Measurements from ENCODE around the gene DLGAP1. TPM values are rescaled to one million over a fixed set of nuclear protein-coding genes. Genes with fewer than 3 reads are reported as not detected.

Gene DLGAP1
- total RNA-seq, 2 experiments from 2014 or later, result not detected

GRCh38 chr18:3966246-3966641 is 488.9 kb downstream of the DLGAP1 start:
- peaks cover 9% of the 10 kb centered on the region for H3K27me3 Mint-ChIP-seq (ENCODE audit: low read depth)
- DNase-seq (no peak), ATAC-seq (no peak)
- no peaks in the 10 kb centered on the region for H3K36me3 Mint-ChIP-seq (ENCODE audit: low read depth)
- ChIA-PET CTCF (no interaction called here), POLR2A (no interaction called here)
- H3K4me3 Mint-ChIP-seq, result no peak overlapping the region
- H3K27ac Mint-ChIP-seq, result no peak overlapping the region
- no peaks in the 10 kb centered on the region for H3K4me1 Mint-ChIP-seq (ENCODE audit: low read depth)
- H3K9me3 Mint-ChIP-seq (ENCODE audit: insufficient read depth), result no peaks in the 10 kb centered on the region

DNA sequence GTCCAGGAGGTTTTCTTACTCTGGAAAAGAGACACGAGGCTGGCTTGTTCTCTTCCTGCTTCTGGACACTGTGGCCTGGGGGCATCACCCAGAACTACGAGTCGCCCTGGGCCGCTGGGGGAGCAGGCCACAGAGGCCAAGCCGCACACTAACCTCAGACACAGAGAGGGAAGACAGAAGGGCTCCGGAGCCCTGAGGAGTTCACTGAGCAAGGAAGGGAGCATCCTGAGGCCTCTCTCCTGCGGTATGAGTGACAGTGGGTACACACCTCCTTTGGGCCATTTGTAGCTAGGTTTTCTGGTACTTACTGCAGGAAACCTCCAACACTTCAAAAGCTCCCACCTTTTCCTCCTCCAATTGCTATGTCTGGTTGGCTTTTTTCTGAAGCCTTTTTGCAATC is 494.1 kb downstream of the DLGAP1 start:
- H3K27ac Mint-ChIP-seq, result no peak overlapping the region
- DNase-seq, result no peak

GRCh38 chr18:3960142-3960541 is 495.0 kb downstream of the DLGAP1 start:
- POLR2A ChIA-PET, result no interaction called here
- ATAC-seq (no peak), DNase-seq (no peak)
- no peak overlapping the region for H3K4me3 Mint-ChIP-seq
- no peaks in the 10 kb centered on the region for H3K9me3 Mint-ChIP-seq (ENCODE audit: insufficient read depth)
- CTCF ChIA-PET, result no interaction called here
- no peaks in the 10 kb centered on the region for H3K36me3 Mint-ChIP-seq (ENCODE audit: low read depth)
- no peak overlapping the region for H3K27ac Mint-ChIP-seq
- H3K4me1 Mint-ChIP-seq (ENCODE audit: low read depth), result no peaks in the 10 kb centered on the region
- peaks cover 4% of the 10 kb centered on the region for H3K27me3 Mint-ChIP-seq (ENCODE audit: low read depth)

More for the DNA sequence above, 494.1 kb downstream of the DLGAP1 start:
- peaks cover 4% of the 10 kb centered on the region for H3K27me3 Mint-ChIP-seq (ENCODE audit: low read depth)
- H3K36me3 Mint-ChIP-seq (ENCODE audit: low read depth), result no peaks in the 10 kb centered on the region
- POLR2A ChIA-PET, result no interaction called here
- H3K4me3 Mint-ChIP-seq, result no peak overlapping the region
- H3K4me1 Mint-ChIP-seq (ENCODE audit: low read depth), result no peaks in the 10 kb centered on the region
- no peaks in the 10 kb centered on the region for H3K9me3 Mint-ChIP-seq (ENCODE audit: insufficient read depth)
- ATAC-seq, result no peak
- CTCF ChIA-PET, result no interaction called here

DNA sequence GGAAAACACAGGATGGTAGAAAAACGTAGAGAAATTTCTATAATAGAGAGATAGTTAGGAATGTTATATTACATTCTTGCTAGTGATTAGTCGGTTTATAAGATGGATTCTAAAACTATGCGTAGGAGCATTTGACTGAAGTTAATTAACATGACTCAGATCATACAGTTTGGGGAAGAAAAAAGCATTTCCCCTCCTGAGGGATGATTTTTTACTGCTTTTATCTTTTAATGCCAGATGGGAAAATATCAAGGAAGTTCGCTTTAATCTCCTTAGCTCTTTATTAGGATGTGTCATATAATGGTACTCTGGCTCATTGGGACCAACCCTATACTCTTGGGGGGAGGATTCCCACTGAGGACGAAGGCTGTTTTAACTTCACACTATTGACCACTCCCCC is 503.1 kb downstream of the DLGAP1 start:
- no peaks in the 10 kb centered on the region for H3K4me1 Mint-ChIP-seq (ENCODE audit: low read depth)
- DNase-seq (no peak), ATAC-seq (no peak)
- H3K27ac Mint-ChIP-seq, result no peak overlapping the region
- ChIA-PET CTCF (no interaction called here), POLR2A (no interaction called here)
- H3K36me3 Mint-ChIP-seq (ENCODE audit: low read depth), result no peaks in the 10 kb centered on the region
- H3K27me3 Mint-ChIP-seq (ENCODE audit: low read depth), result peaks cover 5% of the 10 kb centered on the region
- H3K9me3 Mint-ChIP-seq (ENCODE audit: insufficient read depth), result no peaks in the 10 kb centered on the region
- H3K4me3 Mint-ChIP-seq, result no peak overlapping the region

DNA sequence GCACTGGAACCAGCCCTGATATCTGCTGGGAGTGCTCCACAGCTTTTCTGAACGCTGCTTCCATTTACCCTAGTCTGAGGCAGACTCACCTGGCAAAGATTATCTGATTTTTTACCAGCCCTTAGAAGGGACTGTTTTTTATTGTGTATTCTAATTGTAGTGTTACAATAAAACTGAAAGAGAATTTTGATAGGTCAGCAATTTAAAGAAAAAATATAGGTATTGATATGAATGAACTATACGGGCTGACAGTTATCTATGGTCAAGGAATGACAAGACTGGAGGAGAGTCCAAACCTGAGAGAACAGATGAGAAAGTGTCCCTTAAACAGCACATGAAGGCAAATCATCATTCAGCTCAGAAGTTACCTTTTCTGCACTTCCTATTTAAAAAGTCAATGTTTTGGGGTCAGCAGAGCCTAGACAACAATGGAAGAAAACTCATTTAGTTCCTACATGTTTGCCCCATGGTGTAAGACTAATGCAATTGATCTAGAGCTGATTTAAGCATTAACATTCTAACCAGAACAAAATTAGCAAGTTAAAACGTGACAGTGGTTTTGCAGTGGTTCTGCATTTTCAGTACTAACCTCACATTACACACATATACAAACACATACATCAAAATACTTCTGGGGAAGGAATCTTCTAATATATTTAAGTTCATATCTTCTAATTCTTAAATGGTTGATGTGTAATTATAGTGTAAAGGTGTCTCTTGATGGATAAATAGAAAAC is 504.3 kb downstream of the DLGAP1 start:
- no peak for ATAC-seq
- H3K4me1 Mint-ChIP-seq (ENCODE audit: low read depth), result no peaks in the 10 kb centered on the region
- peaks cover 5% of the 10 kb centered on the region for H3K27me3 Mint-ChIP-seq (ENCODE audit: low read depth)

DNA sequence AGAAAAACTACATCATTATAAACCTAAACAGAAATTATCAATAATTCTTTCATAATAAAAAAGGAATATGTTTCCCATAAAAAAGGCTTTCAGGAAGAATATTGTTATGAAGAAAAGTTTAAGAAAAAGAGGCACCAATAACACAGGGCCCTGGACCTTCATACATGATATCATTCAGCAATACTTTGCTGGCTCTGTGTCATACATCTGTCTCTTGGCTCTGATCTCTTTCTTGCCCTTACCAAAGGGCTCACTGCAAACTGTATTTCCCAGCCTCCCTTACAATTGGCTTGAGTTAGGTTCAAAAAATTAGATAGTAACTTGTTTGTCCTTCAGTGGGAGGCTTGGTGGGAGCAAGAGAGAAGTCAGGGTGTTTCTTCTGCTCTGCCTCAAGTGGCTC is 506.1 kb downstream of the DLGAP1 start:
- Mint-ChIP-seq H3K9me3 (ENCODE audit: insufficient read depth) (no peaks in the 10 kb centered on the region), H3K36me3 (ENCODE audit: low read depth) (no peaks in the 10 kb centered on the region), H3K4me3 (no peak overlapping the region), H3K27ac (no peak overlapping the region), H3K27me3 (ENCODE audit: low read depth) (peaks cover 9% of the 10 kb centered on the region), H3K4me1 (ENCODE audit: low read depth) (no peaks in the 10 kb centered on the region)
- CTCF ChIA-PET, result no interaction called here
- POLR2A ChIA-PET, result no interaction called here
- DNase-seq (no peak), ATAC-seq (no peak)

More for the DNA sequence above, 504.3 kb downstream of the DLGAP1 start:
- Mint-ChIP-seq H3K4me3 (no peak overlapping the region), H3K9me3 (ENCODE audit: insufficient read depth) (no peaks in the 10 kb centered on the region), H3K27ac (no peak overlapping the region), H3K36me3 (ENCODE audit: low read depth) (no peaks in the 10 kb centered on the region)
- CTCF ChIA-PET, result no interaction called here
- DNase-seq, result no peak
- POLR2A ChIA-PET, result no interaction called here

GRCh38 chr18:3947383-3947782 is 507.7 kb downstream of the DLGAP1 start:
- ATAC-seq (no peak), DNase-seq (no peak)
- Mint-ChIP-seq H3K27me3 (ENCODE audit: low read depth) (peaks cover 9% of the 10 kb centered on the region), H3K9me3 (ENCODE audit: insufficient read depth) (no peaks in the 10 kb centered on the region), H3K4me1 (ENCODE audit: low read depth) (no peaks in the 10 kb centered on the region), H3K4me3 (no peak overlapping the region), H3K27ac (no peak overlapping the region), H3K36me3 (ENCODE audit: low read depth) (no peaks in the 10 kb centered on the region)
- POLR2A ChIA-PET, result no interaction called here
- CTCF ChIA-PET, result no interaction called here

GRCh38 chr18:3935305-3935704 is 519.8 kb downstream of the DLGAP1 start:
- H3K27ac Mint-ChIP-seq, result no peak overlapping the region
- ATAC-seq, result no peak
- no peaks in the 10 kb centered on the region for H3K4me1 Mint-ChIP-seq (ENCODE audit: low read depth)
- no peak overlapping the region for H3K4me3 Mint-ChIP-seq
- H3K36me3 Mint-ChIP-seq (ENCODE audit: low read depth), result no peaks in the 10 kb centered on the region
- no peaks in the 10 kb centered on the region for H3K9me3 Mint-ChIP-seq (ENCODE audit: insufficient read depth)
- ChIA-PET POLR2A (no interaction called here), CTCF (no interaction called here)
- no peak for DNase-seq
- H3K27me3 Mint-ChIP-seq (ENCODE audit: low read depth), result no peaks in the 10 kb centered on the region

GRCh38 chr18:3932276-3932675 is 522.8 kb downstream of the DLGAP1 start:
- H3K4me1 Mint-ChIP-seq (ENCODE audit: low read depth), result no peaks in the 10 kb centered on the region

DNA sequence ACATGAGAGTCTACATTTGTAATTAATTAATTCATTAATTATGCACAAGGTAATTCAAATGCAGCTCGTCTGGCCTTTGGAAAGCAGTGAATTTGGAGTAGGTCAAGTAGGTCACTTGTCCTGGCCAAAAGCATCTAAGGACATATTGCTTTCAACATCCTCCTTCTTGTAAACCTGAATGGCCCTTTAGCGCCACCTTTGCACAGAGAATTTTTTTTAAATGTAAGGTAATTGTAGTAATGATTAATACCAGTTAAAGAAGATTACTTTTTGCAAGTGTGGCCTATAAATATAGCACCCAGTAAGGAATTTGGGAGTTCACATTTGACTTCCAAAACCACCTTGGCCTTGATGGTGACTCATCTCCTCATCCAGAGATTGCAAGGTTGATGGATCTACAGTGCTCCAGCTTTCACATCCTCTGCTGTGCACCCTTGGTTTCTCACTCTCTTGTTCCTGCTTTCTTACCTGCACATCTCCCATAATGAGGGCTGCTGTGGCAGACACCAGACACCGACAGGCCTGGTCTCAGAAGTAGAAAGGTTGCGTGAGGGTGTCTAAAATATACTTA is 523.5 kb downstream of the DLGAP1 start:
- no peak for DNase-seq
- ChIA-PET CTCF (no interaction called here), POLR2A (no interaction called here)
- ATAC-seq, result no peak
- H3K9me3 Mint-ChIP-seq (ENCODE audit: insufficient read depth), result no peaks in the 10 kb centered on the region
- H3K4me1 Mint-ChIP-seq (ENCODE audit: low read depth), result no peaks in the 10 kb centered on the region
- no peaks in the 10 kb centered on the region for H3K36me3 Mint-ChIP-seq (ENCODE audit: low read depth)
- no peaks in the 10 kb centered on the region for H3K27me3 Mint-ChIP-seq (ENCODE audit: low read depth)
- no peak overlapping the region for H3K4me3 Mint-ChIP-seq
- no peak overlapping the region for H3K27ac Mint-ChIP-seq

More at GRCh38 chr18:3932276-3932675, 522.8 kb downstream of the DLGAP1 start:
- no peaks in the 10 kb centered on the region for H3K36me3 Mint-ChIP-seq (ENCODE audit: low read depth)
- no peak overlapping the region for H3K27ac Mint-ChIP-seq
- H3K9me3 Mint-ChIP-seq (ENCODE audit: insufficient read depth), result no peaks in the 10 kb centered on the region
- no peak overlapping the region for H3K4me3 Mint-ChIP-seq
- CTCF ChIA-PET, result no interaction called here
- ATAC-seq (no peak), DNase-seq (no peak)
- POLR2A ChIA-PET, result no interaction called here
- H3K27me3 Mint-ChIP-seq (ENCODE audit: low read depth), result no peaks in the 10 kb centered on the region

DNA sequence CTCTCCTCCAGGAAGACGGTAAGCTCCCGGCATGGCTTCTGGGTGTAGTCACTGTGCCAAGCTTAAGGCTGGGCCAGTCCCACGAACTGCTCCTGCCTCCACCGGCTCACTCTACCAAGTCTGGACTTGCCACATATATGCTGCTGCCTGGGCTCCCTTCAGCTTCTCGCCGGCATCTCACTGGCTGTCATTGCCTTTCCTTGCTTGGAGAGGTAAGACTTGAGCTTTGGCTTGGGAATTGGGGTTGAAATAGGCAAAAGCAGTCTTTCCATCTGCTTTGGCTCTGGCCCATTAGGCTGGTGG is 524.1 kb downstream of the DLGAP1 start:
- Mint-ChIP-seq H3K27me3 (ENCODE audit: low read depth) (no peaks in the 10 kb centered on the region), H3K4me3 (no peak overlapping the region), H3K27ac (no peak overlapping the region), H3K4me1 (ENCODE audit: low read depth) (no peaks in the 10 kb centered on the region), H3K9me3 (ENCODE audit: insufficient read depth) (no peaks in the 10 kb centered on the region), H3K36me3 (ENCODE audit: low read depth) (no peaks in the 10 kb centered on the region)
- no peak for ATAC-seq
- ChIA-PET POLR2A (no interaction called here), CTCF (no interaction called here)
- DNase-seq, result no peak

- no peaks in the 10 kb centered on the region for H3K27me3 Mint-ChIP-seq (ENCODE audit: low read depth)
- H3K27ac Mint-ChIP-seq, result no peak overlapping the region
- ChIA-PET POLR2A (no interaction called here), CTCF (no interaction called here)
- ATAC-seq, result no peak
- no peaks in the 10 kb centered on the region for H3K36me3 Mint-ChIP-seq (ENCODE audit: low read depth)
- no peak for DNase-seq
- no peaks in the 10 kb centered on the region for H3K4me1 Mint-ChIP-seq (ENCODE audit: low read depth)
- H3K9me3 Mint-ChIP-seq (ENCODE audit: insufficient read depth), result no peaks in the 10 kb centered on the region
- H3K4me3 Mint-ChIP-seq, result no peak overlapping the region
These were observed 524.7 kb downstream of the DLGAP1 start for GRCh38 chr18:3930126-3931012.
